Small intestine (tissue), 7 donors: ENCODE measurements around the gene LRSAM1. TPM values are rescaled to one million over a fixed set of nuclear protein-coding genes. Genes with fewer than 3 reads are reported as not detected.

Experiments used
- DNase-seq, 2 donors: peaks; one replicate each; pipeline versions ENCODE4 v3.0.0 to v3.0.0-alpha.2; 2013
- FAIRE-seq: peaks from 2 replicates; lab custom pipeline; 2012; peaks lifted over from hg19 to GRCh38; lab: Jason Lieb, UNC
- H3K27ac ChIP-seq, 3 donors: one replicate each; pipeline ENCODE4 v1.5.1; 2013; ENCODE audit warnings: low read length in 2 of 3, mild to moderate bottlenecking in 2 of 3, control low read depth in 1 of 3, inconsistent platforms in 1 of 3, low read depth in 1 of 3, moderate library complexity in 1 of 3
- H3K27me3 ChIP-seq, 3 donors: one replicate each; pipeline ENCODE4 v1.6.1; 2013; ENCODE audit warnings: low read length in 3 of 3, inconsistent platforms in 1 of 3; ENCODE audit not compliant: control insufficient read depth in 3 of 3, insufficient read depth in 3 of 3
- H3K36me3 ChIP-seq, 3 donors: one replicate each; pipeline ENCODE4 v1.6.1; 2013; ENCODE audit warnings: low read length in 3 of 3, inconsistent platforms in 1 of 3, low read depth in 1 of 3, mild to moderate bottlenecking in 1 of 3, moderate library complexity in 1 of 3; ENCODE audit not compliant: control insufficient read depth in 3 of 3, insufficient read depth in 2 of 3
- H3K4me1 ChIP-seq, 3 donors: one replicate each; pipeline ENCODE4 v1.6.1; 2013; ENCODE audit warnings: low read length in 2 of 3, inconsistent platforms in 1 of 3, low read depth in 1 of 3, mild to moderate bottlenecking in 1 of 3, moderate library complexity in 1 of 3; ENCODE audit not compliant: control insufficient read depth in 3 of 3, insufficient read depth in 2 of 3
- H3K4me3 ChIP-seq, 3 donors: one replicate each; pipeline ENCODE4 v1.5.1; 2013; ENCODE audit warnings: low read length in 3 of 3, control low read depth in 1 of 3, inconsistent platforms in 1 of 3, low read depth in 1 of 3, mild to moderate bottlenecking in 1 of 3, moderate library complexity in 1 of 3
- H3K9me3 ChIP-seq, 2 donors: one replicate each; pipeline ENCODE4 v1.6.1; 2013; ENCODE audit warnings: low read depth in 1 of 2, low read length in 1 of 2; ENCODE audit not compliant: control insufficient read depth in 2 of 2, insufficient read depth in 1 of 2
- whole genome bisulfite sequencing, 3 donors: extraction: QIAGEN DNeasy Blood & Tissue Kit; methylation state at CpG; one replicate each; pipeline ENCODE4 v1.1.7; 2013; 5-methylcytosine and 5-hydroxymethylcytosine counted together
- polyA plus RNA-seq, 4 donors: library from polyadenylated mRNA; stranded (reverse) in 3 of 4; unstranded in 1 of 4; fragments of 200-250 nt in 3 of 4; fragments of 120-200 nt in 1 of 4; gene quantifications; one replicate each; pipeline versions ENCODE4 v1.2.1 to v1.2.3, GENCODE V29; 2013
- donor health status: healthy with polysubstance abuse.
- donor health status: control.
- donor health status: control.
- donor health status: Bipolar disorder and iron deficiency.
- donor health status: healthy.

LRSAM1 gene
- polyA plus RNA-seq, 4 donors, result 12.8 to 22.8 (median 18.2) TPM

DNA sequence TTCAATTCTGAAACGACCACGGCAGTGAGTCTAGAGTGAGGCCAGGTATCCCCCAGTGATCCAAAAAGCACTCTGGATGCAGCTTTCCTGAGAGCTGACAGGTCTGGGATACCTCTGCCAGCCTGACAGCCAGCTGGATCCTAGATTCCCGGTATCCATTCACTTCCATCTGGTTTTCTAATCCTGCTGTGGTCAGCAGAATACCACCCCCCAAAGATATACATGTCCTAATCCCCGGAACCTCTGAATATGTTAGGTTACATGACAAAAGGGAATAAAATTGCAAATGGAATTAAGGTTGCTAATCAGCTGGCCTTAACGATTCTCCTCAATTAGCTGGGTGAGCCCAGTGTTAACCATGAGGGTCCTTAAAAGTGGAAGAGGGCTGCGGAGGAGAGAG lies 28.5 kb upstream of the LRSAM1 start:
- Histone ChIP-seq H3K27ac (peak overlapping the region in 2 of 3 donors; percentile 27 to 80), H3K4me3 (peak overlapping the region in 2 of 3 donors; percentile 61 to 92)
- FAIRE-seq, result no peak

DNA sequence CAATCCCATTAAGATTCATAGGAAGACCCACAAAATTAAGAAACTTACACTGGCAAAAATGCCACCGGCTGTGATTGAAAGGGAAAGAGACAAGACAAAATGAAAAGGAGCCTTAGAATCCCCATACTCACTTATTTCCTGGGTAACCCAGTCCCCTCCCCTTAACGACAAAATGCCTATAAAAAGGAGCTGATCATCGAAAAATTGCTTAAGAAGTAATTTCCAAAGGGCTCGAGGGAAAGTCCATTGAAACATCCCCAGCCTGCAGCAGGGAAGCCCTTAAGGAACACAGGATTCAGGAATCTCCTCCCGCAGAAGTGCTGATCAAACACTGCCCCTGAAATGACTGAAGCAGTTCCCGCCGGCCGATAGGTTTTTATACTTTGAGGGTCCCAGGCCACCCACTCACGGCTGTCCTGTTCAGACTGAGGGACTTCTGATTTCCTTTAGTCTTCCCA lies 27.8 kb upstream of the LRSAM1 start:
- no peak for DNase-seq

More for the DNA sequence above, 28.5 kb upstream of the LRSAM1 start:
- WGBS, 3 donors, result 46 to 50% (median 49%) methylated on average over 6 of the region's 6 CpGs
- H3K4me1 ChIP-seq, result peaks cover 2 to 44% (median 12%) of the 10 kb centered on the region in 3 donors
- DNase-seq, result no peak
- peaks cover 0 to 27% (median 0%) of the 10 kb centered on the region in 3 donors for H3K36me3 ChIP-seq
- H3K9me3 ChIP-seq, result no peaks in the 10 kb centered on the region
- no peaks in the 10 kb centered on the region for H3K27me3 ChIP-seq

DNA sequence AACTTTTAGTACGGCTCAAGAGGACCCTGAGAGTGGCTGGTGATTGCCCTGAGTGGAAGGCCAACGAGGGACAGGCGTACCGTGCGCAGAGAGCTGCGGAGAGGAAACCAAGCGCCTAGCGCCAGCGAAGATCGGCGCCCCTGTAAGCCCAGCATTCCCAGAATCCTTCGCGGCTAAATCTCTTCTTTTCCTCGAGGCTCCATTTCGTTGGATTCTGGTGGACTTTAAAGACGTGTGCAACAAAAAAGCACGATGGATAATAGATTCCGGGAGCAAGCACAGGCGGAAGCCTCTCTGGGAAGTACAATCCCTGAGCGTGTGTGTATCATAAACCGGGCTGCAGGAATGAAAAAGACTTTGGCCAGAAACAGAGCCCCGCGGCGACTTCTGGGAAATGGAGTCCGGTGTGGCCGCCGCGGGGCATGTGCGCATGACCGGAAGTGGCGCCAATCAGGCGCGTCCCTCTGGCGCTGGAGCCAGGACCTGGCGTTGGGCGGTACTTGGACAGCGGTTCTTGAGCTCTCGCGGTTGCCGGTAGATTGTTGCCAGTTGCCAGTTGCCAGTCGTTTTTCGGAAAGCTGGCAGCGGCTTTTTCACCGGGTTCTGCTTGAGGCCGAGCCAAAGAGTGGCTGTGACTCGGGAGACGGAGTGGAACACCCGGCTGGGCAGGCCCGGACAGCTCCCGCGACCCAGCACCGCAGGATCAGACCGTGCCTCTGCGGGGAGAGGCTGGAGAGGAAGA lies 27.2 kb upstream of the LRSAM1 start, which contains the start of gene ZNF79:
Gene ZNF79 (plus strand): TSS at position 449 of the 742 bp plus-strand sequence. CDS start 406 bp downstream, outside the sequence.
- peak; percentile 95 to 97 for DNase-seq
- no peaks in the 10 kb centered on the region for H3K9me3 ChIP-seq
- H3K4me1 ChIP-seq, result peaks cover 2 to 32% (median 12%) of the 10 kb centered on the region in 3 donors
- no peak for FAIRE-seq
- no peaks in the 10 kb centered on the region for H3K27me3 ChIP-seq
- peak within 1 kb of the TSS; percentile 49 to 95 (median 80) for H3K27ac ChIP-seq
- peaks cover 0 to 21% (median 0%) of the 10 kb centered on the region in 3 donors for H3K36me3 ChIP-seq
- 0 to 1% (median 1%) methylated on average over 54 of the region's 54 CpGs for WGBS, 3 donors
- H3K4me3 ChIP-seq, result peak within 1 kb of the TSS; percentile 61 to 92 (median 91)

More for the DNA sequence above, 27.8 kb upstream of the LRSAM1 start:
- 0 to 1% (median 1%) methylated on average over 9 of the region's 9 CpGs for WGBS, 3 donors
- Histone ChIP-seq H3K9me3 (no peaks in the 10 kb centered on the region), H3K4me3 (peak overlapping the region; percentile 61 to 92 (median 91)), H3K27me3 (no peaks in the 10 kb centered on the region), H3K36me3 (peaks cover 0 to 22% (median 0%) of the 10 kb centered on the region in 3 donors), H3K27ac (peak overlapping the region; percentile 45 to 95 (median 80)), H3K4me1 (peaks cover 2 to 37% (median 12%) of the 10 kb centered on the region in 3 donors)
- FAIRE-seq, result no peak

DNA sequence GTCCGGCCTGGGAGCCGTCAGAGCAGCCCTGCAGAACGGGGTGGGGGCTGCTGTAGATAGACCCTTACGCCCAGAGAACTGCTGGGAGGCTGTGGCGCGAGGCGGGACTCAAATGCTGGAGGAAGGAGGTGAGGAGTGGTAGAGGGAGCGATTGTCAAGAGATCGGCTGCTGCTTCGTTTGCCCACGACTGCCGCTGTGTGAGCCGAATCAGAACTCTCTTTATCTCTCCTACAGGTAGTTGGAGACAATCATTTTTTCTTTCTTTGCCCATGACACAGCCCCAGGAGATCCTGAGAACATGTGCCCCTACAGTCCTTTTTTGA lies 26.7 kb upstream of the LRSAM1 start:
- no peaks in the 10 kb centered on the region for H3K27me3 ChIP-seq
- peaks cover 2 to 26% (median 12%) of the 10 kb centered on the region in 3 donors for H3K4me1 ChIP-seq
- WGBS, 3 donors, result 0 to 1% (median 0%) methylated on average over 13 of the region's 13 CpGs
- peak in 1 of 2 donors; percentile 48 for DNase-seq
- peak overlapping the region; percentile 49 to 95 (median 80) for H3K27ac ChIP-seq
- H3K9me3 ChIP-seq, result no peaks in the 10 kb centered on the region
- H3K36me3 ChIP-seq, result peaks cover 0 to 21% (median 0%) of the 10 kb centered on the region in 3 donors
- FAIRE-seq, result no peak
- H3K4me3 ChIP-seq, result peak overlapping the region; percentile 61 to 92 (median 91)

DNA sequence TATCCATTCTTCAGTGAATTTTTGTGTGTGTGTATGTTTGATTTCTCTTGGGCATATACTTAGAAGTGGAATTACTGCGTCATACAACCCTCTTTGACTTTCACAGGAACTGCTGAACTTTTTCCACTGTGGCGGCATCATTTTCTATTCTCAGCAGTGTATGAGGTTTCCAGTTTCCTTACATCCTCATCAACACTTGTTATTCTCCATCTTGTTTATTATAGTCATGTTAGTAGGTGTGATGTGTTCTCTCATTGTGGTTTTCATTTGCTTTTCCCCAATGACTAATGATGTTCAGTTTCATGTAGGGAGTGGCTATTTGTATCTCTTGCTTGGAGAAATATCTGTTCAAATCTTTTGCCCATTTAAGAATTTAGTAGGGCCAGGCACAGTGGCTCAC lies 24.6 kb upstream of the LRSAM1 start:
- DNase-seq (no peak), FAIRE-seq (no peak)
- WGBS, 3 donors, result 77 to 91% (median 82%) methylated on average over 2 of the region's 2 CpGs
- peaks cover 0 to 19% (median 0%) of the 10 kb centered on the region in 3 donors for H3K36me3 ChIP-seq
- H3K4me1 ChIP-seq, result peaks cover 2 to 13% (median 9%) of the 10 kb centered on the region in 3 donors
- H3K27me3 ChIP-seq, result no peaks in the 10 kb centered on the region
- no peaks in the 10 kb centered on the region for H3K9me3 ChIP-seq
- no peak overlapping the region for H3K4me3 ChIP-seq
- no peak overlapping the region for H3K27ac ChIP-seq

DNA sequence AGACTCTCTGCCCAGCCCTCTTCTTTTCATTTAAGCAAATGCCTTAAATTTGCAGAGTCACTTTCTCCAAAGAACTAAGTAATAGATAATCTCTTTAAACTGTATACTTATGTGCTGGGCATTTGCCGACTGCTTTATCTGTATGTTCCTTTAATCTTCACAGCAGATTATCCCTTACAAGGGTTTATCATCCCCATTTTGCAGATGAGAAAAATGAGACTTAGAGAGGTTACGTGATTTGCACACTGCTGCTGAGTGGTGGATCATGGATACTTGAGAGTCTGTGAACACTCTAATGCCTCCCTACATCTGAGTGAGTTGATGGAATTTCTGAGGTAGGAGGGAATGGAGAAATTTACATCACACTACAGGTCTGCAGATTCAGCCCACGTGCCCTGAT lies 23.0 kb upstream of the LRSAM1 start:
- no peak for DNase-seq
- Histone ChIP-seq H3K4me1 (peaks cover 0 to 4% (median 2%) of the 10 kb centered on the region in 3 donors), H3K4me3 (no peak overlapping the region), H3K9me3 (no peaks in the 10 kb centered on the region), H3K36me3 (peaks cover 0 to 22% (median 0%) of the 10 kb centered on the region in 3 donors), H3K27ac (no peak overlapping the region), H3K27me3 (no peaks in the 10 kb centered on the region)
- no peak for FAIRE-seq
- 89 to 92% (median 89%) methylated on average over 3 of the region's 3 CpGs for WGBS, 3 donors

DNA sequence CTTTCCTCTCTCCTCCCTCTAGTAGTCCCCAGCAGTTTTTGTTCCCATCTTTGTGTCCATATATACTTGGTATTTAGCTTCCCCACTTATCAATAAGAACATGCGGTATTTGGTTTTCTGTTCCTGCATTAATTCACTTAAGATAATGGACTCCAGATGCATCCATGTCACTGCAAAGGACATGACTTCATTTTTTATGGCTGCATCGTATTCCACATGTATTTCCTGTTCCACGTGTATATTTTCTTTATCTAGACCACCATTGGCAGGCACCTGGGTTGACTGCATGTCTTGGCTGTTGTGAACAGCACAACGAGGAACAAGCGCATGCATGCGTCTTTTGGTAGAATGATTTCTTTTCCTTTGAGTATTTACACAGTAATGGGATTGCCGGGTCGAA lies 20.9 kb upstream of the LRSAM1 start:
- Histone ChIP-seq H3K4me1 (peaks cover 0 to 2% (median 0%) of the 10 kb centered on the region in 3 donors), H3K9me3 (no peaks in the 10 kb centered on the region), H3K36me3 (peaks cover 7 to 37% (median 10%) of the 10 kb centered on the region in 3 donors), H3K4me3 (no peak overlapping the region), H3K27me3 (no peaks in the 10 kb centered on the region), H3K27ac (no peak overlapping the region)
- DNase-seq (no peak), FAIRE-seq (no peak)
- WGBS, 3 donors, result 94 to 96% (median 96%) methylated on average over 8 of the region's 8 CpGs

DNA sequence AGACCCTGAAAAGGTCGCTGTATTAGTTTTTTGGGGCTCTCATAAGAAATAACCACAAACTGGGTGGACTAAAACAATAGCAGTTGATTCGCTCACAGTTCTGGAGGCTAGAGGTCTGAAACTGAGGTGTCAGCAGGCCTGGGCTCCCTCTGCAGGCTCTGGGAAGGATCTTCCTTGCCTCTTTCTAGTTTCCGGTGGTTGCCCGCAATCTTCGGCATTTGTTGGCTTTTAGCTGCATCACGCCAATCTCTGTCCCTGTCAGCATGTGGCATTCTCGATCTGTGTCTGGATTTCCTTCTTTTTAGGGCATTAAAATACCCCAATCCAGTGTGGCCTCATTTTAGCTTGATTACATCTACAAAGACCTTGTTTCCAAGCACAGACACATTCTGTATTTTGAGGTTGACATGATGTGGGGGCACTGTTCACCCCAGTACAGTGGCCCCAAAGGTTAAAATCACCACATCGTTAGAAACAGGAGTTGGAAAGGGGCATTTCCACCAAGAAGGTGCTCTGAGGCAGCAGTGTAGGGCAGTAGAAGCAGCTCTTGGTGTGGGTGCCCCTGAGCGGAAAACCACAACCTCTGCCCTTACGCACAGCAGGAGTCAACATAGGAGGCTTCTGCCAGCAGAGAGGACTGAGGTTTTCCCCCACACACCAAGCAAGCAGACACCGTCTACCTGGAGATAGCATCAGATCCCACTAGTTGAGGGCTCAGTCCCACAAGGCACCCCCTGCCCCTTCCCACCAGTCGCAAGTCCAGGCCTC lies 13.6 kb upstream of the LRSAM1 start:
- Histone ChIP-seq H3K27me3 (no peaks in the 10 kb centered on the region), H3K4me3 (no peak overlapping the region), H3K36me3 (peaks cover 29 to 76% (median 32%) of the 10 kb centered on the region in 3 donors), H3K9me3 (no peaks in the 10 kb centered on the region), H3K4me1 (no peaks in the 10 kb centered on the region), H3K27ac (no peak overlapping the region)
- FAIRE-seq (no peak), DNase-seq (no peak)
- WGBS, 3 donors, result 82 to 85% (median 85%) methylated on average over 12 of the region's 12 CpGs
